HuH-7.5 (cell line): ENCODE data around the gene EVI5L.
A peak's percentile ranks its signal among the peaks of the same experiment; 100 is the strongest.

ENCODE experiments used
- DNase-seq: peaks from one replicate; pipeline ENCODE4 v3.0.0; 2011; ENCODE audit warnings: low spot score

EVI5L gene

GRCh38 chr19:7860714-7861618 is 30.9 kb downstream of the EVI5L start:
- DNase-seq, result no peak

- no peak for DNase-seq
These were observed 31.8 kb downstream of the EVI5L start for GRCh38 chr19:7861619-7862412.

- no peak for DNase-seq
These were observed 32.5 kb downstream of the EVI5L start for GRCh38 chr19:7862413-7862951.

GRCh38 chr19:7863157-7863970 is 33.3 kb downstream of the EVI5L start:
- DNase-seq, result no peak

- DNase-seq, result no peak
These were observed 34.1 kb downstream of the EVI5L start for GRCh38 chr19:7863971-7864689.

- no peak for DNase-seq
These were observed 34.7 kb downstream of the EVI5L start for GRCh38 chr19:7864690-7865074.

GRCh38 chr19:7865262-7865911 is 35.4 kb downstream of the EVI5L start:
- no peak for DNase-seq

GRCh38 chr19:7866399-7867091 is 36.5 kb downstream of the EVI5L start:
- no peak for DNase-seq

- DNase-seq, result no peak
These were observed 37.2 kb downstream of the EVI5L start for GRCh38 chr19:7867092-7867844.

GRCh38 chr19:7868326-7868670 is 38.3 kb downstream of the EVI5L start:
- no peak for DNase-seq

GRCh38 chr19:7868671-7869452 is 38.8 kb downstream of the EVI5L start:
- peak; percentile 97 for DNase-seq

GRCh38 chr19:7869453-7869909 is 39.5 kb downstream of the EVI5L start:
- DNase-seq, result peak; percentile 72

GRCh38 chr19:7869910-7870511 is 40.0 kb downstream of the EVI5L start:
- DNase-seq, result peak; percentile 78

- DNase-seq, result peak; percentile 76
These were observed 40.8 kb downstream of the EVI5L start for GRCh38 chr19:7870571-7871436.

GRCh38 chr19:7871437-7872305 is 41.7 kb downstream of the EVI5L start:
- peak; percentile 85 for DNase-seq
